ENCODE results near the gene KAT6B.

- TF ChIP-seq CTCF (IDR thresholded peaks at IDR 0.05) (no peak), POLR2AphosphoS5 (IDR thresholded peaks at IDR 0.05) (no peak), EP300 (IDR thresholded peaks at IDR 0.05) (no peak), POLR2A (IDR thresholded peaks at IDR 0.05) (no peak)
These were observed 104.6 kb downstream of the KAT6B start for GRCh38 chr10:74930965-74931364.
